GM21528 (cell line): ENCODE data around the gene DNAH7.

Experiments
- ATAC-seq: cut with Tn5 transposase; IDR thresholded peaks from one replicate; pipeline ENCODE4 v1.9.1; 2021; ENCODE audit warnings: mild to moderate bottlenecking, moderate library complexity; ENCODE audit not compliant: unreplicated experiment, low FRiP score

Gene DNAH7

GRCh38 chr2:195818526-195818925 lies 250.1 kb downstream of the DNAH7 start:
- ATAC-seq = no peak

DNA sequence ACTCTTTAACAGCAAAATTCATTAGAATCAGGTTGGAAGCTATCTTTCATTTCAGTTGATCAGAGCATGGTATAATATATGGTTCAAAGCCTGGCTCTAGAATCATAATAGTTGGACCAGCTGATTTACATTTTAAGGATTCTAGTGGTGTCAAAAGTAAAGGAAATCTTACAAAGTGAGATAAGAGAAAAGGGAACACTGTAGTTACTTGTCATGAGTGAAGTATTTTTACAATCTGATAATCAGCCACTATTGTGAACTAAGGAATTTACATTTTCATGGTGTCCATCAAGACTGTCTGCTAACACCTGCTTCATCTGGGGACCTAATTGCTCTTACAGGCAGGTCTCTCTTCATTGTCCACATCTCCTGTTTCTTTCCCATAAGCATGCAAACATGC lies 250.5 kb downstream of the DNAH7 start:
- ATAC-seq = no peak

DNA sequence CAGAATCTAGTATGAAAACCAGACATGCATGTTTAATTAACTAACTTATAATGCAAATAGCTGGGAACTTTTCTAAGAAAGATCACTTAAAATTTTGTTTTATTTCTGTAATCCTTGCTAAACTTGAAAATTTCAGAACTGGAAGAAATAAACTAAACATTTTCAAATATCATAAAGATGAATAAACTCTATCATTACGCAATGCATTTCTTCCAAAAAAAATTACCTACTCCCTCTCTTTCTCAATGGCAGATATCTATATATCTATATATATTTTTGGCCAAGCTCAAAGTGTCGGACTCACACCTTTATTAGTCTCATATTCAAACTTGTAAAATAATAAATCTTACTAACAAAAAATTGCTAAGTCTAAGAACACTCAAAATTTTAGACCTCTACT lies 253.6 kb downstream of the DNAH7 start:
- ATAC-seq = no peak

DNA sequence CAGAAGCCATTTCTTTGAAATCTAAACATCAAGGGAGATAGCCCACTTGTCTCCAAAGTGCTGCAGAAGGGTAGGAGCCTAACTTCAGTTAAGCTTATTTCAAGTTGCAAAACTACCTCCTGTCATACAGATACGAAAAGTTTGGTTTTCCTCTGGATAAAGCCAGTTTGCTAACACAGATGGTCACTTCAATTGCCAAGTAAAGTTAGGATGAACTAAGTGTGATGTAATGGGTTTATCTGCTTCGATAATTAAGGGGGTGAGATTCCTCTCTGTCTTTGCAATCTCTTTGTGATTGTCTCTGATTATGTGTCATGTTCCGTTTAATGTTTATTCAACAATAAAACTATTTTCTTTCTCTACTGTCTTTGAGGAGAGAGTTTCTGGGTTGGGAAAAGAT lies 255.2 kb downstream of the DNAH7 start:
- ATAC-seq = no peak

GRCh38 chr2:195810340-195811098 lies 258.1 kb downstream of the DNAH7 start:
- no peak for ATAC-seq

DNA sequence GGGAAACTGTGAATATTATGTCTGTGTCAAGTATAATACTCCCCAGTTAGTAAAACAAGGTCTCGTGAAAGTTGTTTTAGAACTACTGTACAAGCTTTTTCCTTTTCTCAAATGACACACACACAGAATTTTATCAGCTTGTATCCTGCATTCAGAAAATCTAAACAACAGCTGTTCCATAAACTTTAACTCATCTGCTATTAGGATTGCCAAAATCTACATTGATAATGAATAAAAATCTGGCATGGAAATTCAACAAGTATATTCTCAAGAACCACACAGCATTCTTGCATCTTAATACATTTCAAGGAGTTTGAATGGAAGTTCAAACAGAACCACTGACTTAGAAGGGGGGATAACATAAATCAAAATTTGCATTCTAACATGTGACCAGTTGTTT lies 260.4 kb downstream of the DNAH7 start:
- ATAC-seq = no peak

DNA sequence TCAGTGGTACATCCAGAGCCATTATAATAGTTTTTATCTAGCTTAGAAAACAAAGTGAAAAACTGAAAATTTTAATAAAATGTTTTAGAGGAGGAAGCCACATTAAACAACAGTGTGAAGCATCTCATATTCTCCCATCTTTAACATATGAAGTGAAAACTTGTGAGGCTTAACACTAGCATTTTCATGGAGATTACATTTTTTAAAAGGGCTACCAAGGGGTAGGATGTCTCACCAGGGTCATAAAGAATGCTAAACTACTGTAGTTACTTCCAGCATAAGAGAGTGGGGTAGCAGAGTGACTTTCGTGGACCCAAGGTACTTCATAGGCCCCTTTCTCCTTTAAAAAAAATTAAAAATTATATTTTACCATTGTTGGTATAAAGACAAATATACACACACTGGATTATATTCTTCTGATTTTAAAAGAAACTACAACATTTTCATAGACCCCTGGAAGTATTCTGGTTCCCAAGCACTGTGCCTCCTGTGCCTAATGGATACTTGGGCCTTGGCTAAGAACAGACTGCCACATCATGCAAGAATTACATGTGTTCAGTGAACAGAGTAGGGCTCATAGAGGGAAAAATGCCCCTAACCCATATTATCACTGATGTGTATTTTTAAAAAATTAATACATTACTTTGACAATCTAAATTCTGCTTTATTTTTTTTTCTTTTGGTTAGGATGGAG lies 263.2 kb downstream of the DNAH7 start:
- ATAC-seq = no peak

DNA sequence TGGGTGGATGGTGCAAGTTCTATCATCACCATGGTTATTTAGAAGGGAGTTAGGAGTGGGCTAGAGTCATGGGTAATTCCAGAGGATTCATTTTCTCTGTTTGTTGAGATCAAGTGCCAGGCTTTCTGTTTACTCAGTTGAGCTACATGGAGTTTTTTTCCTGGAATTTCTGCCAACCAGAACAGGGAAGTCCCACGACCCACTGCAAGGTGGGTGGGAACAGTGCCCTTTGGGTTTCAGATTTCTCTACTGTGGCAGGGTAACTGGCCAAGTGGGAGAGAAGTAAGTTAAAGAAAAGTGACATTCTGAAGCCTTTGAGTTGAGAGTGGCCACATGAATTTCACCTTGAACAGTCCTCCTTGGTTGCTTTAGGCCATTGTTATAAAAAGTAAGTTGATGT lies 272.8 kb downstream of the DNAH7 start:
- ATAC-seq = no peak

- no peak for ATAC-seq
Measured at GRCh38 chr2:195793881-195794280, 274.8 kb downstream of the DNAH7 start.

DNA sequence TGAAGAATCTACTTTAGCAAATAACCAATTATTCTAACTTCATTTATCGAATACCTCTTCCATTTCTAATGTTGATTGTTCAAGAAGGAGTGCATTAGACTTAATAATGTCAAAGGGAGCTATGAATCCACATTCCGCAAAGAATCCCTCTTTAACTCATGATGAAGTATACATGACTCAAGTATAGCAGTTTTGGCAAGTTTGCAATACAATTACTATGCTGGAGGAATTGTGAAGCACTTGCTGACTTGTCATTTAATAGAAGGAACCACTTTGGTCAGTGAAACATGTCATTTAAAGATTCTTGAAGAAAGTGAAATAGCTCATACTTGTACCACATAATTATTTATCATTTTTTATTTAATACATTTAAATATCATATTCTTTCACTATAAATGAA lies 286.5 kb downstream of the DNAH7 start:
- ATAC-seq = no peak

DNA sequence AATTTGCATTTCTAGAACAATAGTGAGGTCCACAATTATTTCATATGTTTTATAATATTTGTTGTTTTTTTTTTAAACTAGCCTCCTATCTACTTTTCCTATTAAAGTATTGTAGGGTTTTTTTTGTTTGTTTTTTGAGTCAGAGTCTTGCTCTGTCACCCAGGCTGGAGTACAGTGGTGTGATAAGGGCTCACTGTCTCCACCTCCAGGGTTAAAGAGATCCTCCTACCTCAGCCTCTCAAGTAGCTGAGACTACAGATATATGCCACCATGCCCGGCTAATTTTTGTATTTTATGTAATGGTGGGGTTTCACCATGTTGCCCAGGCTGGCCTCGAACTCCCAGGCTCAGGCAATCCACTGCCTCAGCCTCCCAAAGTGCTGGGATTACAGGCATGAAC lies 289.1 kb downstream of the DNAH7 start:
- no peak for ATAC-seq

DNA sequence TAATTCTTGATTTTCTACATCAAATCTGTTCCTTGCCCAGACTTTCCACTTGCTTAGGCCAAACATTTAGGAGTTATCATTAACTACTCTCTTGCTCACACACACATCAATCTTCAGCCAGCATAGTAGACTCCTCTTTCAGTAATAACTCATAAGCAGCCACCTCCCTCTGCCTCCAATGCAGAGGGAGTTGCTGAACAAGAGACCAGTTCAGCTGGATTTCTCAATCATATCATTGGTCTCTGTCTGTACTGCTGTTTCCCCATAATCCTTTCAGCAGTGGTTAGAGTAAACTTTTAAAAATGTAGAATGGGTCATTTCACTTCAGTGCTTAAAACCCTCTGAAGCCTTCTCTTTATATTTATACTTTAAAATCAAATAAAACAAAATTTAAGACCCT lies 298.7 kb downstream of the DNAH7 start:
- no peak for ATAC-seq

DNA sequence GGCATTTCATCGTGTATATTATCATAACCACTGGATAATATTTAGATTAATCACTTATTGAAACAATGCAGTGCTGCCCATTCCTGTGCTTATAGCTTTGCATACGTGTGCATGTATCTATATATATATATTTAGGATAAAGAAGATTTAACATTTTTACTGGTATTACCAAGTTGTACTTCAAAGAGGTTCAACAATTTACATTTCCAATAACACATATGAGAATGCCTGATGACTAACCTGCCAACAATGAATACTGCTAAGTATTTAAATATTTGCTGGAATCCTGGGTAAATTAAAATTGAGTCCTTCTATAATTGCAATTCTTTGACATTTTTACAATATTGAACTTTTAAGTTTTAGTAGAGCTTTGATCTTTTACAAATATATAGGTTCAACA lies 300.2 kb downstream of the DNAH7 start:
- no peak for ATAC-seq

GRCh38 chr2:195766691-195767090 lies 301.9 kb downstream of the DNAH7 start:
- no peak for ATAC-seq

DNA sequence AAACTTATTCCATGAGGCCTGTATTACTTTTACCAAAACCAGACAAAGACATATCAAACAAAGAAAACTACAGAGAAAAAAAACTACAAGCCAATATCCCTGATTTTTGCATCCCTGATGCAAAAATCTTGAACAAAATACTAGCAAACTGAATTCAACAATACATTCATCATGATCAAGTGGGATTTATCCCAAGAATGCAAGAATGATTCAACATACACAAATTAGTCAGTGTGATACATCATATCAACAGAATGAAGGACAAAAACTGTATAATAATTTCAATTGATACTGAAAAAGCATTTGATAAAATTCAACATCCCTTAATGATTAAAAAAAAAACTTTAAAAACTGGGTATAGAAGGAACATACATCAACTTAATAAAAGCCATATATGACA lies 304.8 kb downstream of the DNAH7 start:
- no peak for ATAC-seq

DNA sequence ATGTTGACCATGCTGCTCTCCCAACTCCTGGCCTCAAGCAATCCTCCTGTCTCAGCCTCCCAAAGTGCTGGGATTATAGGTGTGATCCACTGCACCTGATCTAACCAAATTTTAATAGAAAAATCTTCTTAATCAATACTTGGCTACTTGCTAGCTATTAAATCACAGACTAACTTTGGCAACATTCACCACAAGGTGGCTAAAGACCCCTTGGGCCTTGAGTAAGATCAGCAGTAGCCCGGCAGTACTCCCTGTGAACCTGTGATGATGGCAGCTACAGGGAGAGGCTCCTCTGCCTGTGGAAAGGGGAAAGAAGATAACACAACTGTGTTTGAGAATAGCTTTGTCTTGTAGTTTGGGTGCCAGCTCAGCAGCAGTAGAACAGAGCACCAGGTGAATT lies 308.8 kb downstream of the DNAH7 start:
- ATAC-seq = no peak

GRCh38 chr2:195758846-195759245 lies 309.8 kb downstream of the DNAH7 start:
- ATAC-seq = no peak

DNA sequence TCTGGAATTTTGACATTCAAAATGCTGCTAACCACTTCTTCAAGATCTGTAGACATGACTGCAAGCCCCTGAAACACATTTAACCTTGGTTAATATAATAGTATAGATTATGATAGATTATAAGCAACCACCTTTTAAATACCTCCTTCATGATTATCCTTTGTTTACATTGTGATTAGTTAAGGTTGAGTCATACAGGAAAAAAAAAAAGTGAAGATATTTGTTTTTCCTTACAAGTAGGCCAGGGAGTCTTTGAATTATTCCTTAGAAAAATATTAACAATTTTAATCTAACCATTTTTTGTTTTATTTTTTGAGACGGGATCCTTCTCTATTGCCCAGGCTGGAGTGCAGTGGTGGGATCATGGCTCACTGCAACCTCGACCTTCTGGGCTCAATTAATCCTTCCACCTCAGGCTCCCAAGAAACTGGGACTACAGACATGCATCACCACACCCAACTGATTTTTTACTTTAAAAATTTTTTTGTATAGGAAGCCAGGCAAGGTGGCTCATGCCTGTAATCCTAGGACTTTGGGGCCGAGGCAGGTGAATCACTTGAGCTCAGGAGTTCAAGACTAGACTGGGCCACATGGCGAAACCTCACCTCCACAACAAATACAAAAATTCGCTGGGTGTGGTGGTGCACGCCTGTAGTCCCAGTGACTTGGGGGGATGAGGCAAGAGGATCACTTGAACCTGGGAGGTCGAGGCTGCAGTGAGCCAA lies 312.3 kb downstream of the DNAH7 start:
- no peak for ATAC-seq

DNA sequence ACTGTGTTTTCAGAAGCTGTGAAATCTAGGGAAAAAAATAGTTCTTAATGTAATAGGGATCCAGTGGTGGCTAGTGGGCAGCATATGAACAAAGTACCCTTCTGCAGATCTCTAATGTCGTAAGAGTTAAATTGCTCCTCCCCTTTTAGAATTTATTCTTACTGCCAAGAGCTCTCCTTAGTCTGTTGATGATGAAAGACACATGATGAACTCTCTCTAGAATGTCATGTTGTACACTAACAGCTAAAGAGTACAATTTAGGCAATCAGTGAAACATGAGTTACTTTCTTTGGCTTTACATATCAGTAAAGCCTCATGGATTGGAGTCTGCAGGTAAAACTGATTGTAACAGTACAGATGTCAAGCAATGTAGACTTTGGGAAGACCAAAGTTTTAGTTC lies 327.4 kb downstream of the DNAH7 start:
- ATAC-seq = no peak

DNA sequence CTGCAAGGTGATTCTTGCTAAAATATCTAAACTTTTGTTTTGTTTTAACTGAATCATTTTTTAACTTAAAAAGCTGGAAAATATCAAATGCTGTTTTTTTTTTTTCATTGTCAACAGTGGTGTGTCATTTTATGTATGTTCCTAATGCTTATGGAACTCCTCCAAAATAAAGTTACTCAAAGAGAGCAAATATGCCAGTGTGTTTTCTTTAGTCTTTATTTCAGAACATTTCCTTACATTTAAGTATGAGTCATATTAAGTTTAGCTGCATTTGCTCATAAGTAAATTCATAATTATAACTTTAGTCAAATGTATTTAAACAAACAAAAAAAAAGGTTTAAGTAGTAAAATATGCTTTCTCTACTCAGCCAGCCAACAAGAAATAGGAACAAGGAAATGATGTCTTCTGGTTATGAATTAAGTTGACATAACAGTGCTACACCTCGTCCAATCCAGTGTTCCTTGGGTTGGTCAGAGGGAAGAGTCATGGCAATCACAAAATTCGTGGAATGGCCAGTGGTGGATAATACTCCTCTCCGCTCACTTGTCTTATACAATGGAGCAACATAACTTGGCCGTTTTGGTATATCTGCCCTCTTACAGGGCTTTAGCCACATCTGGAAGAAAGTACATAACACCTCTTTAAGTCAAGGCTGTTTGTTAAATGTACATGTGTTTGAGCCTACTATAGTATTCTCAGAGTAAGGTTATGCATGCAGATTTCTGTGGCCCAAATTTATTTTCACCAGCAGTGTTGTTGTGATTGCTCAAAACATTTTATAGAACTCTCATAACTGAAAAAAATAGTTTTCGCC lies 330.9 kb downstream of the DNAH7 start:
- ATAC-seq = no peak

- no peak for ATAC-seq
Measured at GRCh38 chr2:195735347-195735746, 333.3 kb downstream of the DNAH7 start.
